ENCODE measurements around the gene CENPVL1. TPM values are rescaled to one million over a fixed set of nuclear protein-coding genes. Genes with fewer than 3 reads are reported as not detected.

The CENPVL1 gene
- total RNA-seq, 1 experiment from 2014 or later: 1.5 TPM

GRCh38 chrX:51737091-51737490 is 26.8 kb downstream of the CENPVL1 start:
- BruUV-seq (replicated peaks): no TSS peak
- TF ChIP-seq CTCF (conservative IDR thresholded peaks at IDR 0.05; ENCODE audit: low read depth, low read length) (no peak), EZH2 (IDR thresholded peaks at IDR 0.05; ENCODE audit: borderline replicate concordance, low read depth, low read length, poor library complexity, severe bottlenecking) (no peak)
- no peak overlapping the region for H3K27ac ChIP-seq (ENCODE audit: low read depth, low read length, poor library complexity, severe bottlenecking)
- H3K9me3 ChIP-seq (ENCODE audit: low read depth, low read length, poor library complexity, severe bottlenecking): no peaks in the 10 kb centered on the region
- POLR2A ChIA-PET (ENCODE audit: low non-redundant PET): no interaction called here
- no peaks in the 10 kb centered on the region for H3K4me1 ChIP-seq (ENCODE audit: insufficient read depth, low read length, poor library complexity, severe bottlenecking)
- H3K27me3 ChIP-seq (replicated peaks; ENCODE audit: insufficient read depth, low read depth, low read length, poor library complexity): peaks cover 15% of the 10 kb centered on the region
- intact Hi-C loops (cut with micrococcal nuclease; ENCODE audit: unreplicated experiment): no loop called here
- no peak overlapping the region for H3K4me3 ChIP-seq (ENCODE audit: low read depth, low read length, poor library complexity, severe bottlenecking)
- no peak for DNase-seq (ENCODE audit: low spot score)
- CTCF ChIA-PET: no interaction called here
- H3K36me3 ChIP-seq (ENCODE audit: insufficient read depth, low read length, poor library complexity, severe bottlenecking): no peaks in the 10 kb centered on the region

DNA sequence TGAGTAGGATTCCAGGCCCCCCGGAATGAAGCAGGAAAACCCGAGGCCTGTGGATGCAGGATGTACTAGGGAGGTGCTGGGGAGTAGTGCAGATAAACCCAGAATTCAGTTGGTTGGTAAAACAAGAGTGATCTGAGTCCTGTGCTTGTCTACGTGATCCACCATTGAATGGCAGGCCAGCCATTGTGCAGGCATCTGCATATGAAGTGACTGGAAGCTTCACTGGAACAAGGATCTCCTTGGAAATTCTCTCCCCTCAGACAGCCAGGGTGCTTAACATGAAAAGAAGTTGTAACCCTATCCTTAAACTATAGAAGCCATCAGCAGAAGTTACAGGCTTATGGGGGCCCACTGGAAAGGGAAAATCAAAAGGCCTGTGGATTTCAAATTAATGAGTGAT is 32.3 kb downstream of the CENPVL1 start:
- no peak overlapping the region for H3K27ac ChIP-seq (ENCODE audit: low read depth, low read length, poor library complexity, severe bottlenecking)
- H3K4me3 ChIP-seq (ENCODE audit: low read depth, low read length, poor library complexity, severe bottlenecking): peak overlapping the region; percentile 66
- no peaks in the 10 kb centered on the region for H3K4me1 ChIP-seq (ENCODE audit: insufficient read depth, low read length, poor library complexity, severe bottlenecking)
- CTCF ChIA-PET: no interaction called here
- no TSS peak for BruUV-seq (replicated peaks)
- H3K27me3 ChIP-seq (replicated peaks; ENCODE audit: insufficient read depth, low read depth, low read length, poor library complexity): peaks cover 15% of the 10 kb centered on the region
- TF ChIP-seq CTCF (conservative IDR thresholded peaks at IDR 0.05; ENCODE audit: low read depth, low read length) (no peak), EZH2 (IDR thresholded peaks at IDR 0.05; ENCODE audit: borderline replicate concordance, low read depth, low read length, poor library complexity, severe bottlenecking) (no peak)
- no peaks in the 10 kb centered on the region for H3K36me3 ChIP-seq (ENCODE audit: insufficient read depth, low read length, poor library complexity, severe bottlenecking)
- POLR2A ChIA-PET (ENCODE audit: low non-redundant PET): no interaction called here
- DNase-seq (ENCODE audit: low spot score): no peak
- intact Hi-C loops (cut with micrococcal nuclease; ENCODE audit: unreplicated experiment): no loop called here
- H3K9me3 ChIP-seq (ENCODE audit: low read depth, low read length, poor library complexity, severe bottlenecking): no peaks in the 10 kb centered on the region

DNA sequence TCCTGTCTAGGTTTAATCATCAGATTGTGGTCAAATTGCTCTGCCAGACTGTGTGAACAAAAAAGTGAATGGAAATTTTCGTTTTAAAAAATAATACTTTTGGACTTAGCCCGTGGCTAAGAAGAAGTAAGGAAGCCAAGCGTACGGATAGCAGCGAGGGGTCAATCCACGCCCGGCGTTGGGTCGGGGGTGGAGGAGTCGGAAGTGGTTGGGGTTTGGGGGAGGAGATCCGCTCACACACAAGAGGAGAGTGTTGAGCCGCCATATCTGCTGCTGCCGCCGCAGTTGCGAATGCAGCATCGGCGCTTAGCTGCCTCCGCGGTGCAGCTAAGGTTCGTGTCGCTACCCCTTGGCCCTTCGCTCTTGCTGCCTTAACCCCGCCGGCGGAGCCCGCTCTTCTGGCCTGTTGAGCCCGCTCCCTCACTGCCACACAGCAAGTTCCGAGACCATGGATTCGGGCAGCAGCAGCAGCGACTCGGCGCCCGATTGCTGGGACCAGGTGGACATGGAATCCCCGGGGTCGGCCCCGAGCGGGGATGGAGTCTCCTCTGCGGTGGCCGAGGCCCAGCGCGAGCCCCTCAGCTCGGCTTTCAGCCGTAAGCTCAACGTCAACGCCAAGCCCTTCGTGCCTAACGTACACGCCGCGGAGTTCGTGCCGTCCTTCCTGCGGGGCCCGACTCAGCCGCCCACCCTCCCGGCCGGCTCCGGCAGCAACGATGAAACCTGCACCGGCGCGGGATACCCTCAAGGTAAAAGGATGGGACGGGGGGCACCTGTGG is 33.1 kb downstream of the CENPVL1 start, which contains the start of gene GSPT2:
Gene GSPT2, plus strand, starts transcription at position 264 of the 779 bp plus-strand sequence. Its CDS starts 185 bp downstream, at position 449.
- H3K9me3 ChIP-seq (ENCODE audit: low read depth, low read length, poor library complexity, severe bottlenecking): no peaks in the 10 kb centered on the region
- peaks cover 15% of the 10 kb centered on the region for H3K27me3 ChIP-seq (replicated peaks; ENCODE audit: insufficient read depth, low read depth, low read length, poor library complexity)
- no TSS peak for BruUV-seq (replicated peaks)
- peak within 1 kb of the TSS; percentile 66 for H3K4me3 ChIP-seq (ENCODE audit: low read depth, low read length, poor library complexity, severe bottlenecking)
- peak within 1 kb of the TSS; percentile 79 for H3K27ac ChIP-seq (ENCODE audit: low read depth, low read length, poor library complexity, severe bottlenecking)
- intact Hi-C loops (cut with micrococcal nuclease; ENCODE audit: unreplicated experiment): no loop called here
- no peaks in the 10 kb centered on the region for H3K36me3 ChIP-seq (ENCODE audit: insufficient read depth, low read length, poor library complexity, severe bottlenecking)
- ChIA-PET POLR2A (ENCODE audit: low non-redundant PET) (no interaction called here), CTCF (no interaction called here)
- DNase-seq (ENCODE audit: low spot score): peak; percentile 78
- H3K4me1 ChIP-seq (ENCODE audit: insufficient read depth, low read length, poor library complexity, severe bottlenecking): no peaks in the 10 kb centered on the region
- TF ChIP-seq CTCF (conservative IDR thresholded peaks at IDR 0.05; ENCODE audit: low read depth, low read length) (no peak), EZH2 (IDR thresholded peaks at IDR 0.05; ENCODE audit: borderline replicate concordance, low read depth, low read length, poor library complexity, severe bottlenecking) (no peak)

Measured in A673 (cell line).